ENCODE measurements around the gene HDAC4. TPM values are rescaled to one million over a fixed set of nuclear protein-coding genes. Genes with fewer than 3 reads are reported as not detected.

Gene HDAC4
- total and polyA plus RNA-seq, 2 of the 4 experiments (the other 2 are of a cell fraction), result 4.1 to 7.2 TPM

DNA sequence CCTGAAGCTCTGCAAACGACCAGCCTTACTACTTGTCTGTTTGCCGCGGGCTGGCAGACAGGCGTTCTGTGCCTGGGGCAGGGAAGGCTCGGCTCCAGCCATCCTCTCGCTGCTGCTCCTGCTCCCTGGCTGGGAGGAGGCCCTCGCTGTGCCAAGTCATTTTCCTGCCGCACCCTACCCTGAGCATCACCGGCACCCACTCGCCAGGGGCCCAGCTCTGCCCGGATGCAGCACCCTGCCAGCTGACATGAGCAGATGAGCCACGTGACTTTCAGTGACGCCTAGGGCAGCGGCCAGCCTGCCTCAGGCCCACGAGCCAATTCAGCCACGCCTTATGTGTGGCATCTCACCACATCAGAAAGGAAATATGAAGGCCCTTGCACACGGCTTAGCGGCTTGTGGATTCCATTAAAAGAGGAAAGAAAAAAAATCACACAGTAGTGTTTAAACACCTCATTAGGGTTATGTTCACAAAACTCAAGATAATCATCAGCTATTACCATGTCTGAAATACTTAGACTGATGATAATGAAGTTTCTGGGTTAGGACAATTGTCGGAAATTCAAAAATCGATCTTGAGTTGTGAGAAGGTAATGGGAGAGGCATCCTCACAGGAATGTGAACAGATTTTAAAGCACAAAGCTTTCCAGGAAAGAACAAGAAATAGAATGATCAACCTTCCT, 302.4 kb downstream of the HDAC4 start:
- H2BK120ac ChIP-seq (ENCODE audit: low read depth, low read length), result no peak overlapping the region
- no peak overlapping the region for H3K4ac ChIP-seq (ENCODE audit: low read depth, low read length)
- no peak overlapping the region for H4K91ac ChIP-seq (ENCODE audit: insufficient read depth, low read depth, low read length)
- H2BK20ac ChIP-seq (ENCODE audit: low read depth, low read length), result no peak overlapping the region
- H3K23ac ChIP-seq (ENCODE audit: low read depth, low read length), result no peak overlapping the region
- TF ChIP-seq RFX5 (IDR thresholded peaks at IDR 0.05; ENCODE audit: low read depth, low read length) (no peak), BHLHE40 (IDR thresholded peaks at IDR 0.05; ENCODE audit: low read depth, low read length) (no peak), FOS (IDR thresholded peaks at IDR 0.05; ENCODE audit: low read depth, low read length) (no peak), SMC3 (IDR thresholded peaks at IDR 0.05; ENCODE audit: low read depth, low read length) (no peak), MAZ (IDR thresholded peaks at IDR 0.05; ENCODE audit: borderline replicate concordance, low read depth, low read length) (no peak), RAD21 (IDR thresholded peaks at IDR 0.05; ENCODE audit: low read length) (no peak), NFE2L2 (IDR thresholded peaks at IDR 0.05; ENCODE audit: low read depth, low read length) (no peak), MXI1 (IDR thresholded peaks at IDR 0.05; ENCODE audit: borderline replicate concordance, low read depth, low read length) (no peak), CEBPB (IDR thresholded peaks at IDR 0.05; ENCODE audit: low read depth, low read length) (no peak), POLR2A (IDR thresholded peaks at IDR 0.05; ENCODE audit: low read depth, low read length) (no peak), CHD1 (IDR thresholded peaks at IDR 0.05; ENCODE audit: low read depth, low read length) (no peak)
- TF ChIP-seq, protein P1, sequence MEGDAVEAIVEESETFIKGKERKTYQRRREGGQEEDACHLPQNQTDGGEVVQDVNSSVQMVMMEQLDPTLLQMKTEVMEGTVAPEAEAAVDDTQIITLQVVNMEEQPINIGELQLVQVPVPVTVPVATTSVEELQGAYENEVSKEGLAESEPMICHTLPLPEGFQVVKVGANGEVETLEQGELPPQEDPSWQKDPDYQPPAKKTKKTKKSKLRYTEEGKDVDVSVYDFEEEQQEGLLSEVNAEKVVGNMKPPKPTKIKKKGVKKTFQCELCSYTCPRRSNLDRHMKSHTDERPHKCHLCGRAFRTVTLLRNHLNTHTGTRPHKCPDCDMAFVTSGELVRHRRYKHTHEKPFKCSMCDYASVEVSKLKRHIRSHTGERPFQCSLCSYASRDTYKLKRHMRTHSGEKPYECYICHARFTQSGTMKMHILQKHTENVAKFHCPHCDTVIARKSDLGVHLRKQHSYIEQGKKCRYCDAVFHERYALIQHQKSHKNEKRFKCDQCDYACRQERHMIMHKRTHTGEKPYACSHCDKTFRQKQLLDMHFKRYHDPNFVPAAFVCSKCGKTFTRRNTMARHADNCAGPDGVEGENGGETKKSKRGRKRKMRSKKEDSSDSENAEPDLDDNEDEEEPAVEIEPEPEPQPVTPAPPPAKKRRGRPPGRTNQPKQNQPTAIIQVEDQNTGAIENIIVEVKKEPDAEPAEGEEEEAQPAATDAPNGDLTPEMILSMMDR (conservative IDR thresholded peaks at IDR 0.05; ENCODE audit: low read depth, low read length), result no peak
- TF ChIP-seq, protein P2, sequence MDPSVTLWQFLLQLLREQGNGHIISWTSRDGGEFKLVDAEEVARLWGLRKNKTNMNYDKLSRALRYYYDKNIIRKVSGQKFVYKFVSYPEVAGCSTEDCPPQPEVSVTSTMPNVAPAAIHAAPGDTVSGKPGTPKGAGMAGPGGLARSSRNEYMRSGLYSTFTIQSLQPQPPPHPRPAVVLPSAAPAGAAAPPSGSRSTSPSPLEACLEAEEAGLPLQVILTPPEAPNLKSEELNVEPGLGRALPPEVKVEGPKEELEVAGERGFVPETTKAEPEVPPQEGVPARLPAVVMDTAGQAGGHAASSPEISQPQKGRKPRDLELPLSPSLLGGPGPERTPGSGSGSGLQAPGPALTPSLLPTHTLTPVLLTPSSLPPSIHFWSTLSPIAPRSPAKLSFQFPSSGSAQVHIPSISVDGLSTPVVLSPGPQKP (IDR thresholded peaks at IDR 0.05; ENCODE audit: borderline replicate concordance, low read depth, low read length), result no peak
- H2AK5ac ChIP-seq (ENCODE audit: low read depth, low read length), result no peak overlapping the region
- no peak overlapping the region for H3K4me3 ChIP-seq (ENCODE audit: insufficient read depth, low read depth, low read length)
- no peak overlapping the region for H2AK9ac ChIP-seq (replicated peaks; ENCODE audit: low read depth, low read length, poor library complexity)
- no peak overlapping the region for H3K14ac ChIP-seq (replicated peaks; ENCODE audit: low read depth, low read length)
- DNase-seq, result no peak
- no peaks in the 10 kb centered on the region for H3K9me1 ChIP-seq (ENCODE audit: insufficient read depth, low read length)
- H2AFZ ChIP-seq (replicated peaks; ENCODE audit: low read length, poor library complexity), result no peak overlapping the region
- intact Hi-C loops (cut with micrococcal nuclease), result no loop called here
- no peak overlapping the region for H2BK15ac ChIP-seq (ENCODE audit: low read depth, low read length)
- ChIA-PET CTCF (no interaction called here), POLR2A (ENCODE audit: unreplicated experiment) (no interaction called here)
- in situ Hi-C loops (cut with MboI; ENCODE audit: low sequenced_read_pairs), result no loop called here
- dilution Hi-C loops (cut with HindIII; ENCODE audit: low sequenced_read_pairs, unreplicated experiment), result no loop called here
- no peaks in the 10 kb centered on the region for H3K27me3 ChIP-seq (ENCODE audit: control insufficient read depth, insufficient read depth, low read length)
- H3K27ac ChIP-seq (ENCODE audit: insufficient read depth, low read length), result no peak overlapping the region
- H3K79me1 ChIP-seq (ENCODE audit: low read depth in 1 of 2, low read length in 2 of 2), result no peaks in the 10 kb centered on the region
- no peak overlapping the region for H3K56ac ChIP-seq (ENCODE audit: extremely low read depth, insufficient read depth, low read length)
- WGBS, 2 experiments (ENCODE audit: extremely low coverage in 2 of 2, insufficient read length in 1 of 2), result 87% methylated on average over 8 of the region's 20 CpGs; no CpG with 5 or more reads in 1 of the 2 experiments
- no peaks in the 10 kb centered on the region for H4K20me1 ChIP-seq (ENCODE audit: insufficient read depth, low read length)
- BruUV-seq (replicated peaks), result no TSS peak
- no peak overlapping the region for H3K9ac ChIP-seq (ENCODE audit: low read depth, low read length)
- H4K8ac ChIP-seq (ENCODE audit: low read depth in 2 of 2, low read length in 2 of 2), result no peak overlapping the region
- no peaks in the 10 kb centered on the region for H3K9me3 ChIP-seq (ENCODE audit: control insufficient read depth, insufficient read depth, low read length)
- H3K4me2 ChIP-seq (ENCODE audit: low read depth, low read length), result no peak overlapping the region
- peaks cover 57% of the 10 kb centered on the region for H3K36me3 ChIP-seq (ENCODE audit: control insufficient read depth, insufficient read depth, low read length)
- H4K5ac ChIP-seq (ENCODE audit: low read depth, low read length), result no peak overlapping the region
- H3K18ac ChIP-seq (ENCODE audit: low read depth, low read length), result no peak overlapping the region
- no peak for ATAC-seq (ENCODE audit: low read depth)
- H2BK5ac ChIP-seq (ENCODE audit: low read depth, low read length, poor library complexity, severe bottlenecking), result no peak overlapping the region
- no peaks in the 10 kb centered on the region for H3K4me1 ChIP-seq (ENCODE audit: control insufficient read depth, insufficient read depth, low read length)

Data from IMR-90 (cell line).